Endothelial cell of umbilical vein (primary cell): ENCODE results near the gene FBXO11. TPM values are rescaled to one million over a fixed set of nuclear protein-coding genes. Genes with fewer than 3 reads are reported as not detected.

Experiments used
- BruUV-seq: library from RNA; stranded (reverse); fragments of 400-500 nt; replicated peaks from 2 replicates; lab custom pipeline; 2021; lab: Mats Ljungman, UMichigan
- CTCF ChIA-PET: fragments of 300-600, 350-600 bp; sonication (Branson Sonifier 250); formaldehyde crosslinking; loops from one replicate; lab custom pipeline; 2021; ENCODE audit warnings: antibody characterized with exemption, inconsistent platforms; lab: Charles Lee
- POLR2A ChIA-PET: fragments of 300-600, 350-600 bp; sonication (Branson Sonifier 250); formaldehyde crosslinking; loops from one replicate; lab custom pipeline; 2021; ENCODE audit warnings: antibody characterized with exemption, inconsistent platforms; lab: Charles Lee
- DNase-seq: peaks from one replicate; pipeline ENCODE4 v3.0.0-alpha.2; 2011; ENCODE audit warnings: low read depth, low spot score
- FAIRE-seq: peaks from 2 replicates; lab custom pipeline; 2011; peaks lifted over from hg19 to GRCh38; lab: Jason Lieb, UNC
- H2AFZ ChIP-seq: 2 replicates; pipeline ENCODE4 v1.6.0; 2012; ENCODE audit warnings: low read depth, low read length, control low read depth, inconsistent platforms
- H3K27ac ChIP-seq: 2 replicates; pipeline ENCODE4 v1.5.1; 2011; ENCODE audit warnings: low read depth, mild to moderate bottlenecking, control low read depth, low read length, moderate library complexity; ENCODE audit not compliant: insufficient read depth
- H3K27me3 ChIP-seq, 2 experiments: 2 replicates each; pipeline versions ENCODE4 v1.6.0 to v1.6.1; 2011; ENCODE audit warnings: low read length in 2 of 2, mixed read lengths in 1 of 2; ENCODE audit not compliant: control insufficient read depth in 2 of 2, insufficient read depth in 2 of 2
- H3K36me3 ChIP-seq, 2 experiments: 2 replicates in 1 of 2; 3 replicates in 1 of 2; pipeline ENCODE4 v1.5.1; 2011; ENCODE audit warnings: low read length in 2 of 2, mild to moderate bottlenecking in 1 of 2, moderate library complexity in 1 of 2; ENCODE audit not compliant: control insufficient read depth in 2 of 2, insufficient read depth in 2 of 2; ENCODE audit errors: extremely low read depth in 1 of 2
- H3K4me1 ChIP-seq: 3 replicates; pipeline ENCODE4 v1.5.1; 2011; ENCODE audit warnings: mild to moderate bottlenecking, low read length; ENCODE audit not compliant: control insufficient read depth, insufficient read depth; ENCODE audit errors: extremely low read depth
- H3K4me2 ChIP-seq: 2 replicates; pipeline ENCODE4 v1.6.1; 2011; ENCODE audit warnings: low read length, control low read depth, mixed read lengths; ENCODE audit not compliant: insufficient read depth
- H3K4me3 ChIP-seq, 3 experiments: fragments of 200-600 bp in 1 of 3; sonication (generic), shearing (Covaris generic) in 1 of 3; replicated peaks in 1 of 3; 2 replicates each; pipeline ENCODE4 v1.5.1; 2011 to 2016; ENCODE audit warnings: control low read depth in 3 of 3, low read length in 3 of 3, mild to moderate bottlenecking in 2 of 3, inconsistent platforms in 1 of 3, low read depth in 1 of 3, moderate library complexity in 1 of 3; ENCODE audit not compliant: insufficient read depth in 1 of 3
- H3K79me2 ChIP-seq: 2 replicates; pipeline ENCODE4 v1.6.0; 2012; ENCODE audit warnings: low read length, inconsistent platforms; ENCODE audit not compliant: control insufficient read depth, insufficient read depth
- H3K9ac ChIP-seq: replicated peaks from 2 replicates; pipeline ENCODE3; 2011; ENCODE audit warnings: low read length, control low read depth; ENCODE audit not compliant: insufficient read depth; ENCODE audit errors: extremely low read depth
- H3K9me1 ChIP-seq: replicated peaks from 3 replicates; pipeline ENCODE4 v1.6.0; 2011; ENCODE audit warnings: mild to moderate bottlenecking, low read length; ENCODE audit not compliant: control insufficient read depth, insufficient read depth; ENCODE audit errors: extremely low read depth
- H3K9me3 ChIP-seq: replicated peaks from 2 replicates; pipeline ENCODE4 v1.5.1; 2012; ENCODE audit warnings: low read length, inconsistent platforms; ENCODE audit not compliant: control insufficient read depth, insufficient read depth
- H4K20me1 ChIP-seq: replicated peaks from 2 replicates; pipeline ENCODE3; 2011; ENCODE audit warnings: mild to moderate bottlenecking, low read length; ENCODE audit not compliant: control insufficient read depth, insufficient read depth; ENCODE audit errors: extremely low read depth
- CTCF ChIP-seq, 2 donors: IDR thresholded peaks; 1 replicate in 1 of 2; 2 replicates in 1 of 2; pipeline ENCODE4 v1.5.1; 2011; ENCODE audit warnings: low read length in 2 of 2, mild to moderate bottlenecking in 2 of 2, moderate library complexity in 2 of 2, control low read depth in 1 of 2, inconsistent platforms in 1 of 2, low read depth in 1 of 2; ENCODE audit not compliant: insufficient read depth in 1 of 2; ENCODE audit errors: extremely low read depth in 1 of 2
- EZH2 ChIP-seq: IDR thresholded peaks from 2 replicates; pipeline ENCODE4 v1.6.1; 2012; ENCODE audit warnings: borderline replicate concordance, low read depth, mild to moderate bottlenecking, moderate library complexity, low read length, inconsistent platforms; ENCODE audit not compliant: severe bottlenecking
- FOS ChIP-seq: IDR thresholded peaks from 2 replicates; pipeline ENCODE4 v1.6.1; 2011; ENCODE audit warnings: mild to moderate bottlenecking, low read length, moderate library complexity, borderline replicate concordance; ENCODE audit not compliant: insufficient read depth
- GATA2 ChIP-seq: IDR thresholded peaks from 2 replicates; pipeline ENCODE4 v1.7.0; 2011; ENCODE audit warnings: low read depth, mild to moderate bottlenecking, moderate library complexity, mixed read lengths, low read length; ENCODE audit not compliant: insufficient read length, insufficient read depth
- JUN ChIP-seq: IDR thresholded peaks from 2 replicates; pipeline ENCODE4 v1.6.1; 2011; ENCODE audit warnings: borderline replicate concordance, low read depth; ENCODE audit not compliant: insufficient read length, insufficient read depth
- POLR2A ChIP-seq: IDR thresholded peaks from 2 replicates; pipeline ENCODE4 v1.6.1; 2012; ENCODE audit warnings: low read depth, mild to moderate bottlenecking, control low read depth, low read length
- POLR2AphosphoS5 ChIP-seq: IDR thresholded peaks from 2 replicates; pipeline ENCODE4 v1.6.1; 2012; ENCODE audit warnings: low read depth, mild to moderate bottlenecking, control low read depth, low read length, moderate library complexity; ENCODE audit not compliant: insufficient read depth
- dilution Hi-C: fragments of 300-500 bp; cut with MboI; formaldehyde crosslinking; loops from one replicate; pipeline ENCODE4 v1.15.0; 2019; ENCODE audit warnings: low sequenced_read_pairs; ENCODE audit not compliant: extremely low pct_ligation_motif_present
- intact Hi-C: fragments of 100-400 bp; cut with micrococcal nuclease; formaldehyde crosslinking; loops from one replicate; pipeline ENCODE4 v1.10.0; 2022
- polyA plus RNA-seq, 4 experiments: library from polyadenylated mRNA; depleted of rRNA in 3 of 4; stranded (reverse) in 3 of 4; unstranded in 1 of 4; fragments of >200 nt; gene quantifications; 2 replicates each; pipeline versions ENCODE4 v1.2.1 to v1.2.3, GENCODE V29; 2011 to 2012; ENCODE audit warnings: missing spikeins in 1 of 4
- total RNA-seq: library from RNA; stranded (reverse); gene quantifications from 2 replicates; pipeline ENCODE4 v1.2.3, GENCODE V29; 2021

Gene FBXO11
- total and polyA plus RNA-seq, 2 donors (not counting 3 experiments of a cell fraction or from before 2014, with no cell fraction given): 23.4 to 59.6 TPM

- no peak for TF ChIP-seq POLR2A
- TF ChIP-seq EZH2: no peak
- Histone ChIP-seq H3K9me1 (no peaks in the 10 kb centered on the region), H3K27ac (no peak overlapping the region), H3K27me3 (peaks cover 0 to 2% of the 10 kb centered on the region in 2 experiments), H3K79me2 (no peaks in the 10 kb centered on the region), H3K9me3 (no peaks in the 10 kb centered on the region), H3K4me1 (no peaks in the 10 kb centered on the region), H4K20me1 (no peaks in the 10 kb centered on the region), H3K4me2 (no peak overlapping the region), H3K9ac (no peak overlapping the region), H2AFZ (no peak overlapping the region), H3K36me3 (no peaks in the 10 kb centered on the region), H3K4me3 (no peak overlapping the region)
- DNase-seq: no peak
- CTCF ChIA-PET: interaction anchor here (1.4 to 1.8 kb wide), 3 partner anchors 16 to 315 kb away, joined by 5 to 11 read pairs (median 9); no protein-coding TSS in a partner anchor
- intact Hi-C loops: no loop called here
- no TSS peak for BruUV-seq
- POLR2A ChIA-PET: no interaction called here
- dilution Hi-C loops: no loop called here
- FAIRE-seq: no peak
Observed at GRCh38 chr2:47751856-47752414, 154.4 kb downstream of the FBXO11 start.

DNA sequence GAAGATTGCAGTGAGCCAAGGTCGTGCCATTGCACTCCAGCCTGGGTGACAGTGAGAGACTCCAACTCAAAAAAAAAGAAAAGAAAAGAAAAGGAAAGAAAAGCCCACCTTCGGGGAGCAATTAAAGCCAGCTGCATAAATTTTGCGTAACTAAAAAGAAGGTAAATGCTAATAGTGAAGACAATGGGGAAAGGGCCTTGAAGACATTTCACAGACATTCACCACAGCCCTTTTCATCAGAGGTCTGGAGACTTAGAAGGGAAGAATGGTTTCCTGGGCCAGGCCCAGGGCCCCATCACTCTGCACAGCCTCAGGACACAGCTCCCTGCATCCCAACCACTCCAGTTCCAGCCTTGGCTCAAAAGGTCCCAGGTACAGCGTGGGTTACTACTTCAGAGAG lies 158.4 kb downstream of the FBXO11 start:
- FAIRE-seq (no peak), DNase-seq (no peak)
- Histone ChIP-seq H3K4me2 (no peak overlapping the region), H3K4me1 (no peaks in the 10 kb centered on the region), H3K9me3 (no peaks in the 10 kb centered on the region), H3K79me2 (no peaks in the 10 kb centered on the region), H4K20me1 (no peaks in the 10 kb centered on the region), H3K27me3 (peaks cover 0 to 2% of the 10 kb centered on the region in 2 experiments), H3K9me1 (no peaks in the 10 kb centered on the region), H3K9ac (no peak overlapping the region), H3K4me3 (no peak overlapping the region), H2AFZ (no peak overlapping the region), H3K36me3 (no peaks in the 10 kb centered on the region), H3K27ac (no peak overlapping the region)
- no TSS peak for BruUV-seq
- TF ChIP-seq GATA2: no peak
- no peak for TF ChIP-seq POLR2AphosphoS5
- TF ChIP-seq JUN: no peak
- TF ChIP-seq FOS: no peak
- no peak for TF ChIP-seq CTCF (IDR thresholded peaks at IDR 0.05; ENCODE audit: extremely low read depth in 1 of 2, insufficient read depth in 1 of 2, low read depth in 1 of 2, low read length in 2 of 2)
- TF ChIP-seq POLR2A: no peak
- TF ChIP-seq EZH2: no peak
- CTCF ChIA-PET: interaction anchor here (1.3 kb wide), 1 partner anchor 311 kb away, joined by 6 read pairs; no protein-coding TSS in a partner anchor
- dilution Hi-C loops: no loop called here
- POLR2A ChIA-PET: no interaction called here
- intact Hi-C loops: no loop called here
